ENCODE results near the gene TSG101.

TSG101 gene

DNA sequence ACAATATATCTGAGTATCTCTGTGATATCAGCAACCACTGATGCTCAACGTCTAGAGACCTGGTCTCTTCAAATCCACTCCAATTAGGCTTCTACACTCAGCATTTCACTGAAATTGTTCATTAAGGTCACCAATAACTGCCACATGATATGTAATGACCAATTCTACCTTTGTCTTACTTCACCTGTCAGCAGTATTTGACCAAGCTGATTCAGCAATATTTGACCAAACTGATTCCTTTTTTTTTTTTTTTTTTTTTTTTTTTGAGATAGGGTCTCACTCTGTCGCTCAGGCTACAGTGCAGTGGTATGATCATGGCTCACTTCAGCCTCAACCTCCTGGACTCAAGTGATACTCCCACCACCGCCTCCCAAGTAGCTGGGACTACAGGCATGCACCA, 5.6 kb downstream of the TSG101 start:
- no peak for DNase-seq (ENCODE audit: extremely low read depth, insufficient read length)
- Histone ChIP-seq H3K36me3 (ENCODE audit: control insufficient read depth, insufficient read depth, low read length) (no peaks in the 10 kb centered on the region; the same call in 1 of the 2 replicates), H3K27me3 (replicated peaks; ENCODE audit: control insufficient read depth, insufficient read depth, low read length) (no peaks in the 10 kb centered on the region), H3K4me3 (replicated peaks; ENCODE audit: low read depth, low read length) (no peak overlapping the region)
- TF ChIP-seq, protein P1, sequence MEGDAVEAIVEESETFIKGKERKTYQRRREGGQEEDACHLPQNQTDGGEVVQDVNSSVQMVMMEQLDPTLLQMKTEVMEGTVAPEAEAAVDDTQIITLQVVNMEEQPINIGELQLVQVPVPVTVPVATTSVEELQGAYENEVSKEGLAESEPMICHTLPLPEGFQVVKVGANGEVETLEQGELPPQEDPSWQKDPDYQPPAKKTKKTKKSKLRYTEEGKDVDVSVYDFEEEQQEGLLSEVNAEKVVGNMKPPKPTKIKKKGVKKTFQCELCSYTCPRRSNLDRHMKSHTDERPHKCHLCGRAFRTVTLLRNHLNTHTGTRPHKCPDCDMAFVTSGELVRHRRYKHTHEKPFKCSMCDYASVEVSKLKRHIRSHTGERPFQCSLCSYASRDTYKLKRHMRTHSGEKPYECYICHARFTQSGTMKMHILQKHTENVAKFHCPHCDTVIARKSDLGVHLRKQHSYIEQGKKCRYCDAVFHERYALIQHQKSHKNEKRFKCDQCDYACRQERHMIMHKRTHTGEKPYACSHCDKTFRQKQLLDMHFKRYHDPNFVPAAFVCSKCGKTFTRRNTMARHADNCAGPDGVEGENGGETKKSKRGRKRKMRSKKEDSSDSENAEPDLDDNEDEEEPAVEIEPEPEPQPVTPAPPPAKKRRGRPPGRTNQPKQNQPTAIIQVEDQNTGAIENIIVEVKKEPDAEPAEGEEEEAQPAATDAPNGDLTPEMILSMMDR (IDR thresholded peaks at IDR 0.05; ENCODE audit: insufficient read depth, low read length, poor library complexity, severe bottlenecking): no peak

DNA sequence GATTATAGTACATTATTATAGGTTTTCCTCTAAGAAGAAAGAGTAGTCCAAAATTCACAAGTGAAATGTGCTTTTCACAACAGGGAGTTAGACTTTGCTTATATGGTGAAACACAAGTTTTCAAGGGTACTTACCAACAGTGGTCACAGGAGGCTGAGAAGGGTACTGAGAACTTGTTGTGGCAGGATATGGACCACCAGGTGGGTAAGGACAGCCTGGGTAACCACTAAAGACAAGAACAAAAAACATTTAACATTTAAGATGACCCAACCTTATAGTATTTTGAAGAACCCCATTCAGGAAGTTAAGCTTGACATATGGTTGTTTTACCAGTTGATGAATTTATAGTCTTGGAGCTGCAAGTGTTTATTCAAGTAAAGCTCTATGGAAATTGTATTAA, 24.4 kb downstream of the TSG101 start:
- Histone ChIP-seq H3K36me3 (ENCODE audit: control insufficient read depth, insufficient read depth, low read length) (peaks cover 3% of the 10 kb centered on the region), H3K27me3 (replicated peaks; ENCODE audit: control insufficient read depth, insufficient read depth, low read length) (no peaks in the 10 kb centered on the region), H3K4me3 (replicated peaks; ENCODE audit: low read depth, low read length) (no peak overlapping the region)
- DNase-seq (ENCODE audit: extremely low read depth, insufficient read length): no peak
- TF ChIP-seq, protein P1 (IDR thresholded peaks at IDR 0.05; ENCODE audit: insufficient read depth, low read length, poor library complexity, severe bottlenecking): no peak

DNA sequence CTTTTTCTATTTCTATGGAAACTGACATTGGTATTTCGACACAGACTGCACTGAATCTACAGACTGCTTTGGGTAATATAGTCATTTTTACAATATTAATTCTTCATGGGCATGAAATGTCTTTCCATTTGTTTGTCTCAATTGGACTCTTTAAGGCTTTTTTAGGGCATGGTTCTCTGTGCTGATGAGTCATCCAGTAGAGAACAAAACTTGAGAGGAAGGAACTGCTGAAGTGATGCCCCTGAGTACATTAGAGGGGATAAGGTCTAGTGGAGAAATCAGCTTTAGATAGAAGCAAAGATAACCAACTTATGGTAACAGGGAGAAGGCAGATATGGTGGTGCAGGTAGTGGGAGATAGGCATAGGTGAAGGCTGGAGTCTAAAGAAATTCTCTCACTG, 25.1 kb downstream of the TSG101 start:
- Histone ChIP-seq H3K36me3 (ENCODE audit: control insufficient read depth, insufficient read depth, low read length) (peaks cover 3% of the 10 kb centered on the region), H3K27me3 (replicated peaks; ENCODE audit: control insufficient read depth, insufficient read depth, low read length) (no peaks in the 10 kb centered on the region), H3K4me3 (replicated peaks; ENCODE audit: low read depth, low read length) (no peak overlapping the region)
- no peak for DNase-seq (ENCODE audit: extremely low read depth, insufficient read length)
- TF ChIP-seq, protein P1 (IDR thresholded peaks at IDR 0.05; ENCODE audit: insufficient read depth, low read length, poor library complexity, severe bottlenecking): no peak

DNA sequence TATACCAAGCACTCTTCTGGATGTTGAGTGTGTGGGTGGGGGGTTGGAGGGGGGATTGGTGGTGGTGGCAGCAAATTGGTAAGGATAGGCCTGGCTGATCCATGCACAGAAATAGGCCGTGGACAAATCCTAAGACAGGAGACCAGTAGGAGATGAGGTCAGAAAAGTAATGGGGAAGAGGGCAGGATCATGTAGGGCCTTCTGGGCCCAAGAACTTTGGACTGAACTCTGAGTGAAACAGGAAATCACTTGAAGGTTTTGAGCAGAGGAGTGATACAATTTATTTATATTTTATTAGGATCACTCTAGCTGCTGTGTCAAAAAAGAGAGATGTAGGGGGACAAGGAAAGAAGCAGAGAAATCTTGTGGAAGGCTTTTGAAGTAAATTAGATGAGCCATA, 28.7 kb downstream of the TSG101 start:
- H3K36me3 ChIP-seq (ENCODE audit: control insufficient read depth, insufficient read depth, low read length): peaks cover 3% of the 10 kb centered on the region; the same call in 1 of the 2 replicates
- TF ChIP-seq, protein P1 (IDR thresholded peaks at IDR 0.05; ENCODE audit: insufficient read depth, low read length, poor library complexity, severe bottlenecking): no peak
- no peak overlapping the region for H3K4me3 ChIP-seq (replicated peaks; ENCODE audit: low read depth, low read length)
- DNase-seq (ENCODE audit: extremely low read depth, insufficient read length): no peak
- no peaks in the 10 kb centered on the region for H3K27me3 ChIP-seq (replicated peaks; ENCODE audit: control insufficient read depth, insufficient read depth, low read length)

DNA sequence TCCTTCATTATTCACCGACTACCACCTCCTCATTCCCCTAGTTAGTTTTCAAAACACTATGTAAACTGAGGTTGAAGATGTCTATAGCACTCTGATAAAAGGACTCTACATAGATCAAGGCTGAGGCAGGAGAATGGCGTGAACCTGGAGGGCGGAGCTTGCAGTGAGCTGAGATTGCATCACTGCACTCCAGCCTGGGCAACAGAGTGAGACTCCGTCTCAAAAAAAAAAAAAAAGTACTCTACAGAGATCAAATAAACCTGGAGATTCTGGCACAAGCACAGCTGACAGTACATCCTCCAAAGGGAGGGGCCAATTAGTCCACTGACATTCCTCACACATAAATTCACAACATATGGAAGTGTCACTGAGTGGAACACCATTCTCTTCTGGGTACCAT, 31.0 kb downstream of the TSG101 start:
- DNase-seq (ENCODE audit: extremely low read depth, insufficient read length): no peak
- TF ChIP-seq, protein P1 (IDR thresholded peaks at IDR 0.05; ENCODE audit: insufficient read depth, low read length, poor library complexity, severe bottlenecking): no peak
- Histone ChIP-seq H3K4me3 (replicated peaks; ENCODE audit: low read depth, low read length) (no peak overlapping the region), H3K36me3 (ENCODE audit: control insufficient read depth, insufficient read depth, low read length) (peaks cover 2% of the 10 kb centered on the region), H3K27me3 (replicated peaks; ENCODE audit: control insufficient read depth, insufficient read depth, low read length) (no peaks in the 10 kb centered on the region)

DNA sequence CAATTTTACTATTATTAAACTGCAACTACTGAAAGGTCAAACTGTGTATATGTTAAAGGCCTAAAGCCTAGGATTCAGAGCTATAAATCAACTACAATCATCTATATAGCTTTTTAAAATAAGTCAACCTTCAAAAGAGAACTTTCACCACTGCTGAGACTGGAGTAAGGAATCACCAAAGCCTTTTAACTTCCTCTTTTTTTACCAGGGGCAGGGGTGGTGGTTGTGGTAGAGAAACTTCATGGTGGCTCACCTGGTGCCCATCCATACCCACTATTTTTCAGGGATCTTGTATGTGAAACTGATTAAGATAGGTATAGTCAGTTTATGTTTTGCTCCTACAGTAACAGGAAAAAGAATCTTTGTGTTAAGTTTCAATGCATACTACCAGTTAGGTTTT, 31.5 kb downstream of the TSG101 start:
- TF ChIP-seq, protein P1 (IDR thresholded peaks at IDR 0.05; ENCODE audit: insufficient read depth, low read length, poor library complexity, severe bottlenecking): no peak
- H3K36me3 ChIP-seq (ENCODE audit: control insufficient read depth, insufficient read depth, low read length): peaks cover 3% of the 10 kb centered on the region
- no peak for DNase-seq (ENCODE audit: extremely low read depth, insufficient read length)
- H3K27me3 ChIP-seq (replicated peaks; ENCODE audit: control insufficient read depth, insufficient read depth, low read length): no peaks in the 10 kb centered on the region
- no peak overlapping the region for H3K4me3 ChIP-seq (replicated peaks; ENCODE audit: low read depth, low read length)

Data from GM06990 (cell line).